Prostate gland (tissue), 2 donors: ENCODE results near the gene WNK2. TPM values are rescaled to one million over a fixed set of nuclear protein-coding genes. Genes with fewer than 3 reads are reported as not detected.

Source experiments
- DNase-seq: peaks from one replicate; pipeline ENCODE4 v3.0.0-alpha.2; 2019; ENCODE audit warnings: low spot score
- H3K27ac ChIP-seq, 2 donors: fragments of 200-600 bp; sonication (generic); 2 replicates each; pipeline ENCODE4 v1.5.1; 2017 to 2019
- H3K27me3 ChIP-seq: fragments of 200-600 bp; sonication (generic); replicated peaks from 2 replicates; pipeline ENCODE4 v1.5.1; 2019; ENCODE audit not compliant: insufficient read depth
- H3K36me3 ChIP-seq, 2 donors: fragments of 200-600 bp; sonication (generic); 1 replicate in 1 of 2; 2 replicates in 1 of 2; pipeline versions ENCODE4 v1.5.1 to v1.8.1; 2017 to 2019
- H3K4me1 ChIP-seq: fragments of 200-600 bp; sonication (generic); replicated peaks from 2 replicates; pipeline ENCODE4 v1.5.1; 2019
- H3K4me3 ChIP-seq, 2 donors: fragments of 200-600 bp; sonication (generic); 2 replicates each; pipeline ENCODE4 v1.5.1; 2017 to 2019
- H3K9me3 ChIP-seq: fragments of 200-600 bp; sonication (generic); 2 replicates; pipeline ENCODE4 v1.5.1; 2017
- CTCF ChIP-seq, 4 experiments: fragments of 200-600 bp in 2 of 4; fragments of 450-650 bp in 2 of 4; sonication (generic) in 2 of 4; IDR thresholded peaks; 1 replicate in 3 of 4; 2 replicates in 1 of 4; pipeline ENCODE4 v1.5.1; 2016 to 2019; ENCODE audit warnings: antibody characterized with exemption in 4 of 4, mild to moderate bottlenecking in 2 of 4, moderate library complexity in 2 of 4
- POLR2A ChIP-seq: fragments of 450-650 bp; IDR thresholded peaks from one replicate; pipeline ENCODE4 v1.6.1; 2016; ENCODE audit warnings: antibody characterized with exemption, mild to moderate bottlenecking
- POLR2AphosphoS5 ChIP-seq: sonication (generic); formaldehyde crosslinking; IDR thresholded peaks from one replicate; pipeline ENCODE4 v1.6.1; 2017; ENCODE audit warnings: antibody characterized with exemption
- WGBS: methylation state at CpG from one replicate; pipeline ENCODE4 v1.1.5; 2018; 5-methylcytosine and 5-hydroxymethylcytosine counted together
- intact Hi-C: fragments of 100-400 bp; cut with DNase I; formaldehyde crosslinking; loops from one replicate; pipeline ENCODE4 v1.14.2; 2022
- total RNA-seq, 2 donors: library from RNA; depleted of rRNA; stranded (reverse); fragments of >200 nt; gene quantifications; one replicate each; pipeline ENCODE4 v1.1.0, GENCODE V29; 2016

The WNK2 gene
- total RNA-seq, 2 donors from 2014 or later, result 77.9 to 136 TPM

- intact Hi-C loops, result no loop called here
- Histone ChIP-seq H3K27me3 (no peaks in the 10 kb centered on the region), H3K36me3 (no peaks in the 10 kb centered on the region), H3K9me3 (no peaks in the 10 kb centered on the region), H3K4me1 (no peaks in the 10 kb centered on the region), H3K4me3 (no peak overlapping the region), H3K27ac (no peak overlapping the region)
- 91% methylated on average over 15 of the region's 15 CpGs for WGBS
- no peak for TF ChIP-seq POLR2AphosphoS5
- no peak for TF ChIP-seq POLR2A
- no peak for TF ChIP-seq CTCF (IDR thresholded peaks at IDR 0.05)
- DNase-seq, result no peak
Observed at GRCh38 chr9:93236541-93237206, 52.7 kb downstream of the WNK2 start.

GRCh38 chr9:93237540-93237939, 53.6 kb downstream of the WNK2 start:
- WGBS, result 94% methylated on average over 2 of the region's 2 CpGs
- H3K27ac ChIP-seq, result no peak overlapping the region
- intact Hi-C loops, result no loop called here

GRCh38 chr9:93238953-93239925, 55.3 kb downstream of the WNK2 start:
- WGBS, result 69% methylated on average over 19 of the region's 19 CpGs
- Histone ChIP-seq H3K4me3 (no peak overlapping the region), H3K27ac (no peak overlapping the region), H3K36me3 (no peaks in the 10 kb centered on the region), H3K27me3 (no peaks in the 10 kb centered on the region), H3K4me1 (no peaks in the 10 kb centered on the region), H3K9me3 (no peaks in the 10 kb centered on the region)
- no peak for DNase-seq
- intact Hi-C loops, result no loop called here
- TF ChIP-seq POLR2A, result no peak
- TF ChIP-seq POLR2AphosphoS5, result no peak
- TF ChIP-seq CTCF (IDR thresholded peaks at IDR 0.05), result no peak

More at GRCh38 chr9:93237540-93237939, 53.6 kb downstream of the WNK2 start:
- Histone ChIP-seq H3K27me3 (no peaks in the 10 kb centered on the region), H3K9me3 (no peaks in the 10 kb centered on the region), H3K4me1 (no peaks in the 10 kb centered on the region), H3K4me3 (no peak overlapping the region), H3K36me3 (no peaks in the 10 kb centered on the region)
- no peak for DNase-seq
- TF ChIP-seq POLR2A (no peak), CTCF (IDR thresholded peaks at IDR 0.05) (no peak), POLR2AphosphoS5 (no peak)

GRCh38 chr9:93240891-93241334, 57.0 kb downstream of the WNK2 start:
- no peaks in the 10 kb centered on the region for H3K4me1 ChIP-seq
- no peak overlapping the region for H3K27ac ChIP-seq
- no peaks in the 10 kb centered on the region for H3K36me3 ChIP-seq
- TF ChIP-seq CTCF (IDR thresholded peaks at IDR 0.05) (no peak), POLR2A (no peak), POLR2AphosphoS5 (no peak)
- H3K27me3 ChIP-seq, result no peaks in the 10 kb centered on the region
- H3K9me3 ChIP-seq, result no peaks in the 10 kb centered on the region
- WGBS, result 53% methylated on average over 9 of the region's 9 CpGs
- H3K4me3 ChIP-seq, result no peak overlapping the region
- no peak for DNase-seq
- intact Hi-C loops, result no loop called here
